ENCODE measurements around the gene TLL1.

- TF ChIP-seq EZH2phosphoT487 (IDR thresholded peaks at IDR 0.05; ENCODE audit: borderline replicate concordance, low read depth) (no peak), TEAD4 (IDR thresholded peaks at IDR 0.05; ENCODE audit: borderline replicate concordance, insufficient read depth) (no peak)
- TF ChIP-seq, protein P1, sequence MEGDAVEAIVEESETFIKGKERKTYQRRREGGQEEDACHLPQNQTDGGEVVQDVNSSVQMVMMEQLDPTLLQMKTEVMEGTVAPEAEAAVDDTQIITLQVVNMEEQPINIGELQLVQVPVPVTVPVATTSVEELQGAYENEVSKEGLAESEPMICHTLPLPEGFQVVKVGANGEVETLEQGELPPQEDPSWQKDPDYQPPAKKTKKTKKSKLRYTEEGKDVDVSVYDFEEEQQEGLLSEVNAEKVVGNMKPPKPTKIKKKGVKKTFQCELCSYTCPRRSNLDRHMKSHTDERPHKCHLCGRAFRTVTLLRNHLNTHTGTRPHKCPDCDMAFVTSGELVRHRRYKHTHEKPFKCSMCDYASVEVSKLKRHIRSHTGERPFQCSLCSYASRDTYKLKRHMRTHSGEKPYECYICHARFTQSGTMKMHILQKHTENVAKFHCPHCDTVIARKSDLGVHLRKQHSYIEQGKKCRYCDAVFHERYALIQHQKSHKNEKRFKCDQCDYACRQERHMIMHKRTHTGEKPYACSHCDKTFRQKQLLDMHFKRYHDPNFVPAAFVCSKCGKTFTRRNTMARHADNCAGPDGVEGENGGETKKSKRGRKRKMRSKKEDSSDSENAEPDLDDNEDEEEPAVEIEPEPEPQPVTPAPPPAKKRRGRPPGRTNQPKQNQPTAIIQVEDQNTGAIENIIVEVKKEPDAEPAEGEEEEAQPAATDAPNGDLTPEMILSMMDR (IDR thresholded peaks at IDR 0.05), result no peak
Measured at GRCh38 chr4:165966833-165967232, 93.8 kb downstream of the TLL1 start.

Measured in SK-N-SH (cell line).